Measurements from ENCODE around the gene ARHGAP31. TPM values are rescaled to one million over a fixed set of nuclear protein-coding genes. Genes with fewer than 3 reads are reported as not detected.

Gene ARHGAP31
- polyA plus RNA-seq, 4 donors = 0.89 to 6.4 (median 4.0) TPM

DNA sequence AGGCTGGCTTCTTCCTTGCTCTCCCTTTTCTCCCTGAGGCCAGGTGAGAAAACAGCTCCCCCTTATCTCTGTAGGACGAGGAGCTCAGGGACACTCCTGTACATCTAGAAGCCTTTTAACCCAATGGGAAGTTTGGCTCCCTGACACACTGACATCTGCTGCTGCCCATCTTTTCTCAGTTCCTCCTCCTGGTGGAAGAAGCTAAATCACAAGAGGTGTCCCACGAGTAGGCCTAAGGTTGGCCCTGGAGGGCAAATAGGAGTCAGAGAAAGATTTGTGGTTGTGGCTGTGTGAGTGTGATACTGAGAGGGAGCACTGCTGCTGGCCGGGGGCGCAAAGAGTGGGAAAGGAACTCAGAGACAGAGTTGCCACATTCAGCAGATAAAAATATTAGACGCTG is 49.5 kb downstream of the ARHGAP31 start:
- Histone ChIP-seq H3K4me1 (ENCODE audit: control insufficient read depth in 3 of 3, insufficient read depth in 2 of 3, low read depth in 1 of 3, low read length in 2 of 3) (peaks cover 0 to 6% (median 0%) of the 10 kb centered on the region in 3 donors), H3K4me3 (ENCODE audit: low read depth in 1 of 3, low read length in 3 of 3) (no peak overlapping the region), H3K27ac (ENCODE audit: low read depth in 1 of 3, low read length in 2 of 3) (no peak overlapping the region), H3K36me3 (ENCODE audit: control insufficient read depth in 3 of 3, insufficient read depth in 2 of 3, low read depth in 1 of 3, low read length in 3 of 3) (peaks cover 0 to 2% (median 0%) of the 10 kb centered on the region in 3 donors), H3K9me3 (ENCODE audit: control insufficient read depth in 2 of 2, insufficient read depth in 1 of 2, low read depth in 1 of 2, low read length in 1 of 2) (no peaks in the 10 kb centered on the region), H3K27me3 (ENCODE audit: control insufficient read depth in 3 of 3, insufficient read depth in 3 of 3, low read length in 3 of 3) (no peaks in the 10 kb centered on the region)
- WGBS, 3 donors = 61 to 72% (median 67%) methylated on average over 5 of the region's 5 CpGs
- FAIRE-seq (no peak), DNase-seq (no peak)

DNA sequence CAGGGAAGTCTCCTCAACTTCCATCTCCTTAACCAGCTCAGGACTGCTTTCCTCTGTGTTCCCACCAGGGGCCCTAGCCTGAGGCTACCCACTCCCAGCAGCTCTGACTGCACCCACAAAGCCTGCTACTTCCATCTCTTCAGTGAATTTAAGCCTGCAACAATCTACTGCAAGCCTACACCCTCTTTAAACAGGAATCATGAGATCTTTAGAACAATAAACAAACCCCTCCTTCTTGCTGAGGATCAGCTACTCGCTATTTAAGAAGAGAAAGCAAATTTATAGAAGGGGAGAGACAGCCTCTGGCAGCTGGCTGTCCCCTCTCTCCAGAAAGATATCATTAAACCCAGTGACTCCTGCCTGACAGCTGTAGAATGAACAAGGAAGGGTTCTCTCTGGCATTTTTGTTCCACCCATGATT is 51.9 kb downstream of the ARHGAP31 start:
- DNase-seq (peak; percentile 22 to 50), FAIRE-seq (no peak)
- Histone ChIP-seq H3K4me1 (ENCODE audit: control insufficient read depth in 3 of 3, insufficient read depth in 2 of 3, low read depth in 1 of 3, low read length in 2 of 3) (peaks cover 0 to 13% (median 4%) of the 10 kb centered on the region in 3 donors), H3K27ac (ENCODE audit: low read depth in 1 of 3, low read length in 2 of 3) (no peak overlapping the region), H3K4me3 (ENCODE audit: low read depth in 1 of 3, low read length in 3 of 3) (no peak overlapping the region), H3K9me3 (ENCODE audit: control insufficient read depth in 2 of 2, insufficient read depth in 1 of 2, low read depth in 1 of 2, low read length in 1 of 2) (no peaks in the 10 kb centered on the region), H3K36me3 (ENCODE audit: control insufficient read depth in 3 of 3, insufficient read depth in 2 of 3, low read depth in 1 of 3, low read length in 3 of 3) (peaks cover 0 to 2% (median 0%) of the 10 kb centered on the region in 3 donors), H3K27me3 (ENCODE audit: control insufficient read depth in 3 of 3, insufficient read depth in 3 of 3, low read length in 3 of 3) (peaks cover 0 to 7% (median 0%) of the 10 kb centered on the region in 3 donors)
- WGBS, 3 donors = 12 to 42% (median 19%) methylated on average over 1 of the region's 1 CpG

DNA sequence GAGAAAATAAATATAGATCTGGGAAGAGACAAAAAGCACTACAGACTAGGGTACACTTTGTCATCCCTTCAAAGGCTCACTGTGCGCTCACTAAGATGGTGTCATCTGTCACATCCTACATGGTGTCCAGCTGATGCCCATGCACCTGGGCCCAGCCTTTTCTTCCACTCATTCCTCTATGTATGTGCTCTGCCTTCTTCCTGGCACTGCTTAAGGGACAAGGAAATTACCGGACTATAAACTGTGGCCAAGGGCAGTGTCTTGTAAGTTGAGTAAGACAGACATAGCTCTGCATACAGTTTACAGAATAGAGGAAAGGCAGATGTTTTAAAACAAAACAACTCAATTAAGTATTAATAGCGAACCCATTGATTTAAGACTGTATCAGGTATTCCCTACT is 52.9 kb downstream of the ARHGAP31 start:
- Histone ChIP-seq H3K27me3 (ENCODE audit: control insufficient read depth in 3 of 3, insufficient read depth in 3 of 3, low read length in 3 of 3) (peaks cover 0 to 8% (median 0%) of the 10 kb centered on the region in 3 donors), H3K27ac (ENCODE audit: low read depth in 1 of 3, low read length in 2 of 3) (no peak overlapping the region), H3K9me3 (ENCODE audit: control insufficient read depth in 2 of 2, insufficient read depth in 1 of 2, low read depth in 1 of 2, low read length in 1 of 2) (no peaks in the 10 kb centered on the region), H3K4me1 (ENCODE audit: control insufficient read depth in 3 of 3, insufficient read depth in 2 of 3, low read depth in 1 of 3, low read length in 2 of 3) (peaks cover 0 to 13% (median 10%) of the 10 kb centered on the region in 3 donors), H3K36me3 (ENCODE audit: control insufficient read depth in 3 of 3, insufficient read depth in 2 of 3, low read depth in 1 of 3, low read length in 3 of 3) (peaks cover 0 to 2% (median 0%) of the 10 kb centered on the region in 3 donors), H3K4me3 (ENCODE audit: low read depth in 1 of 3, low read length in 3 of 3) (no peak overlapping the region)
- no peak for DNase-seq
- FAIRE-seq = no peak
- WGBS, 3 donors = 79 to 89% (median 86%) methylated on average over 3 of the region's 3 CpGs

DNA sequence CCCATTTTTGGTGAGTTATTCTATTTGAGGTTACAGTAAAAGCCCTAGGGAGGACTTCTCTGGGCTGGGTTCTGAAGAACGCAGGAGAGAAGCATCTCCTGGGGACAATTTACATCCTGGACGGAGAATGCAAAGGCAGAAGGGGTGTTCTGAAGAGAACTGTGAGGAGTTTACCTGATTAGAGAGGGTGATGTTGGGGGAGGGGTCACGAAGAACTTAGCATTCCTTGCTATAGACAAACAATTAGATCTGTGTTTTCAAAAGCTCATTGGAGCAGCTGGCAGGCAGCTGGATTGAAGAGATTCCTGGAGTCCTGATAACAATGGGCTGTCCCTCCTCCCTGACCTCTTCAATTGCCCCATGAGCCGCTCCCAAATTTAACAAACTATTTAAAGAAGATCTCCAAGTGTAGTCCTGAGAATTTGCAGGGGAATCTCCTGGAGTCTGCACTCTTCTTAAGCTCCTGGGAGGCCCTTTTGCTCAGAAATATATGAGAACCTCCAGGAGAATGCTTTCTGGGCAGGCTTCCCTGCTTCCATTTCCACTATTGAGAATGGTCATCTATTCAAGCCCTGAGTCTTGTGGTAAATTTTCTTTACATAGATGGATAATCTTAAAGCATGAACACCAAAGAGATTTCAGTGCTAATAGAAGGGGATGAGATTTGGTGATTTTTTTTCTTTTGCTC is 55.3 kb downstream of the ARHGAP31 start:
- H3K36me3 ChIP-seq (ENCODE audit: control insufficient read depth in 3 of 3, insufficient read depth in 2 of 3, low read depth in 1 of 3, low read length in 3 of 3) = no peaks in the 10 kb centered on the region
- 28 to 51% (median 42%) methylated on average over 4 of the region's 4 CpGs for WGBS, 3 donors
- H3K9me3 ChIP-seq (ENCODE audit: control insufficient read depth in 2 of 2, insufficient read depth in 1 of 2, low read depth in 1 of 2, low read length in 1 of 2) = no peaks in the 10 kb centered on the region
- peaks cover 0 to 8% (median 0%) of the 10 kb centered on the region in 3 donors for H3K27me3 ChIP-seq (ENCODE audit: control insufficient read depth in 3 of 3, insufficient read depth in 3 of 3, low read length in 3 of 3)
- FAIRE-seq (no peak), DNase-seq (no peak)
- H3K4me1 ChIP-seq (ENCODE audit: control insufficient read depth in 3 of 3, insufficient read depth in 2 of 3, low read depth in 1 of 3, low read length in 2 of 3) = peaks cover 0 to 17% (median 13%) of the 10 kb centered on the region in 3 donors
- H3K27ac ChIP-seq (ENCODE audit: low read depth in 1 of 3, low read length in 2 of 3) = no peak overlapping the region
- no peak overlapping the region for H3K4me3 ChIP-seq (ENCODE audit: low read depth in 1 of 3, low read length in 3 of 3)

DNA sequence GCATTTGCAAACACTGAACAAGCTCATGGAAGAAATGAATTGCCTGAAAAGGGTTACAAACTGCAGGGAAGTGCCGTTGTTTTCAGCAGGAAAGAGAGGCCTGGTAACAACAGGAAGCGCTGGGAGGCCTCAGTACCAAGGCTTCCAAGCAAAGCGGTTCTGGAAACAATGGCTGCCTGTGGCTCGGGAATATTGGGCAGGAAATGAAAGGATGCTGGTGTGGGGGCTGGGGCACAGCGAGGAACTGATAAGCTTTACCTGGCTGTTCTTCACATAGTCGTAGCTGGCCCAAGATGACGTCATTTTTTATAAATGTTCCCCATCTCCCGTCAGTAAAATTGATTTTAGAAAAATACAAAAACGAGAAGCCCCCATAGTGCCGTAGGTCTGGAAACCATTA is 55.9 kb downstream of the ARHGAP31 start:
- Histone ChIP-seq H3K27ac (ENCODE audit: low read depth in 1 of 3, low read length in 2 of 3) (peak overlapping the region in 2 of 3 donors; percentile 6 to 16), H3K36me3 (ENCODE audit: control insufficient read depth in 3 of 3, insufficient read depth in 2 of 3, low read depth in 1 of 3, low read length in 3 of 3) (no peaks in the 10 kb centered on the region), H3K27me3 (ENCODE audit: control insufficient read depth in 3 of 3, insufficient read depth in 3 of 3, low read length in 3 of 3) (peaks cover 0 to 8% (median 0%) of the 10 kb centered on the region in 3 donors), H3K9me3 (ENCODE audit: control insufficient read depth in 2 of 2, insufficient read depth in 1 of 2, low read depth in 1 of 2, low read length in 1 of 2) (no peaks in the 10 kb centered on the region), H3K4me3 (ENCODE audit: low read depth in 1 of 3, low read length in 3 of 3) (no peak overlapping the region), H3K4me1 (ENCODE audit: control insufficient read depth in 3 of 3, insufficient read depth in 2 of 3, low read depth in 1 of 3, low read length in 2 of 3) (peaks cover 0 to 17% (median 13%) of the 10 kb centered on the region in 3 donors)
- WGBS, 3 donors = 44 to 55% (median 53%) methylated on average over 10 of the region's 10 CpGs
- no peak for DNase-seq
- FAIRE-seq = no peak

DNA sequence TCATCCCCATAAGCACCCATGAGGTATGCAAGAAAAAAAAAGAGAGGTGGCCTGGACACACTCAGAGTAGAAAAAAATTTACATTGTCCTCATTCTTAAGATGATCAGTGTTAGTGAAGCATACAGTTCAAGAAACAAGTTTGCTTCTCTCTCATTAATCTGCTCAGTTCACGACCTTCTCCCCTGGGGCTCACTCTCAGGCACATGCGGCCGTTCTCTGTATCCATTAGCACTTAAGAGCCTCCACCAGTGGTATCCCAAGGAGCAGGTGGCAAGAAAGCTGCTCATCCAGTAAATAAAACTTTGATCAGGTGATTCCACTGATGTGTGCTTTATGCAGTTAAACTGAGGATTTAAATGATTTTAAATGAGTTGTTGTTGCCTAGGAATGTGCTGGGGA is 57.4 kb downstream of the ARHGAP31 start:
- Histone ChIP-seq H3K27me3 (ENCODE audit: control insufficient read depth in 3 of 3, insufficient read depth in 3 of 3, low read length in 3 of 3) (peaks cover 0 to 8% (median 0%) of the 10 kb centered on the region in 3 donors), H3K36me3 (ENCODE audit: control insufficient read depth in 3 of 3, insufficient read depth in 2 of 3, low read depth in 1 of 3, low read length in 3 of 3) (no peaks in the 10 kb centered on the region), H3K4me1 (ENCODE audit: control insufficient read depth in 3 of 3, insufficient read depth in 2 of 3, low read depth in 1 of 3, low read length in 2 of 3) (peaks cover 0 to 17% (median 7%) of the 10 kb centered on the region in 3 donors), H3K27ac (ENCODE audit: low read depth in 1 of 3, low read length in 2 of 3) (no peak overlapping the region), H3K9me3 (ENCODE audit: control insufficient read depth in 2 of 2, insufficient read depth in 1 of 2, low read depth in 1 of 2, low read length in 1 of 2) (no peaks in the 10 kb centered on the region), H3K4me3 (ENCODE audit: low read depth in 1 of 3, low read length in 3 of 3) (no peak overlapping the region)
- DNase-seq (no peak), FAIRE-seq (no peak)
- WGBS, 3 donors = 64 to 90% (median 74%) methylated on average over 3 of the region's 3 CpGs

DNA sequence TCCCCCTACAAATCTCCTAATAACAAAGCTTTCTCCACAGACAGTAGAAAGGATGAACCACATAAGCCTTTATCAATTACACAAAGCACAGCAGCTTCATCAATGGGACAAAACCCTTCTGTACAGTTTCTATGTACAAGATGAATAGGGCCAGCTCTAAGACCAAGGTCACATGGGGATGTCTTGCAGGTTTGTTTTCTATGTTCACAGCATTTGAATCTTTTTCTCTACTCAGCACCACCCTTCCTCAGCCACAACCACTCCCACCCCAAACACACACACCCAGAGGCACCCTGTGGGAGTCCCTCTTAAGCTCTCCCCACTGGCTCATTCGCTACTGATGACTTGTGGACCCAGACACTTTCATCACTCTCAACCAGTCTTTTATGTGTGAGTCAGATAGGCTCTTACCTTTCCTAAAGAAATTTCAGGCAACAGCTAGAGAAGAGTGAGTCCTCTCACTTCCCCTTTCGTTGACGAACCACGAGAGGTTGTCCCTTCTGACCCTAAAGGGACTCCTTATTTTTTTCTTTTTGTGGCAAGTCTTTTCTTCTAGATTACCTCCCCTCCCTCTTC is 57.9 kb downstream of the ARHGAP31 start:
- WGBS, 3 donors = 65 to 81% (median 71%) methylated on average over 4 of the region's 4 CpGs
- Histone ChIP-seq H3K36me3 (ENCODE audit: control insufficient read depth in 3 of 3, insufficient read depth in 2 of 3, low read depth in 1 of 3, low read length in 3 of 3) (no peaks in the 10 kb centered on the region), H3K27ac (ENCODE audit: low read depth in 1 of 3, low read length in 2 of 3) (peak overlapping the region in 1 of 3 donors; percentile 64), H3K27me3 (ENCODE audit: control insufficient read depth in 3 of 3, insufficient read depth in 3 of 3, low read length in 3 of 3) (peaks cover 0 to 8% (median 0%) of the 10 kb centered on the region in 3 donors), H3K9me3 (ENCODE audit: control insufficient read depth in 2 of 2, insufficient read depth in 1 of 2, low read depth in 1 of 2, low read length in 1 of 2) (no peaks in the 10 kb centered on the region), H3K4me1 (ENCODE audit: control insufficient read depth in 3 of 3, insufficient read depth in 2 of 3, low read depth in 1 of 3, low read length in 2 of 3) (peaks cover 0 to 17% (median 7%) of the 10 kb centered on the region in 3 donors), H3K4me3 (ENCODE audit: low read depth in 1 of 3, low read length in 3 of 3) (no peak overlapping the region)
- FAIRE-seq (no peak), DNase-seq (no peak)

DNA sequence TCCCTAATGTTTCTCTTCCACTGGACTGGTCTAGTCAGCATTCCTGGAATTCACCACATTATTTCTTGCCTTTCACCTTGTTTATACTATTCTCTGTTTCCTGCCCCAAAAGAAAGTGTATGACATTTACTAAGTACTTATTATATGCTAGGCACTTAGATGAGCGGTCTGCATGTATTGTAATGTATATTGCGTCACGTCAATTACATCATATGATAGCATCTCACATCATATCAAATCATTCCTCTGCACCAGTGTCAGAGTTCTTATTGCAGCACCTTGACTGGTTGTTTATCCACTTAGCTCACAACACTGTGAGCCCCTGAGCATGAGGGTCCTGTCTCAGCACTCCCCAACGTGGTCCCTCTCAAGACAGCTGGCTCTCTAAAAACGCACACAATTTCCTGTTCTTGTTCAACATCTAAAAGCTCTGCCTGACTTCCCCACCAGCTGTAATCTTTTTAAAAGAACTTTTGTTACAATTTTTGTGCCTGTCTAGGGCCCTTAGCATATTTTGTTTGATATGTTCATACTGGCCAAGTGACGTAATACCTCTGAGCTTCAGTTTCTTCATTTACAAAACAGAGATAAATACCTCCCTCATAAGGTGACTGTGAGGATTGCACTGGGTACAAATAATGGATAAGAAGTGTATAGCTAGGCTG is 58.8 kb downstream of the ARHGAP31 start:
- no peak overlapping the region for H3K4me3 ChIP-seq (ENCODE audit: low read depth in 1 of 3, low read length in 3 of 3)
- WGBS, 3 donors = 56 to 68% (median 61%) methylated on average over 6 of the region's 6 CpGs
- peak overlapping the region in 2 of 3 donors; percentile 25 to 47 for H3K27ac ChIP-seq (ENCODE audit: low read depth in 1 of 3, low read length in 2 of 3)
- peaks cover 0 to 8% (median 0%) of the 10 kb centered on the region in 3 donors for H3K27me3 ChIP-seq (ENCODE audit: control insufficient read depth in 3 of 3, insufficient read depth in 3 of 3, low read length in 3 of 3)
- no peak for FAIRE-seq
- H3K9me3 ChIP-seq (ENCODE audit: control insufficient read depth in 2 of 2, insufficient read depth in 1 of 2, low read depth in 1 of 2, low read length in 1 of 2) = no peaks in the 10 kb centered on the region
- H3K4me1 ChIP-seq (ENCODE audit: control insufficient read depth in 3 of 3, insufficient read depth in 2 of 3, low read depth in 1 of 3, low read length in 2 of 3) = peaks cover 0 to 17% (median 7%) of the 10 kb centered on the region in 3 donors
- peak in 1 of 2 donors; percentile 44 for DNase-seq
- H3K36me3 ChIP-seq (ENCODE audit: control insufficient read depth in 3 of 3, insufficient read depth in 2 of 3, low read depth in 1 of 3, low read length in 3 of 3) = no peaks in the 10 kb centered on the region
